Measurements from ENCODE around the gene STK39.

DNA sequence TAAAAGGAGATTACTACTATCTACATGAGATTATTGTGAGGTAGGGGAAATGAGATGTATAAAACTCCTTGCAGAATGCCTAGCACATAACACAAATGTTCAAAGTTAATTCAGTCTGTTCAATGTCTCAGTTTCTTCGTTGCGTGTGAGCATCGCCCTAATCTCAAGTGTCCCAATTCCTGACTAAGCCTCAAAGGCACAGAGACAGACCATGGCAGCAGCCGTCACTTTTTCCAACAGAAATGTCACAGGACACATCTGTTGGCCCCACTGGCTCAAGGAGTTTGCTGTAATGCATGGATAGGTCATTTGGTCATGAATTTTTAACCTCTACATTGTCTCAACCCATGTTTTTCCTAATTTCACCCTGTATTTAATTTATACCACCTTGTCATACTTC, 75.3 kb downstream of the STK39 start:
- TF ChIP-seq CTCF (IDR thresholded peaks at IDR 0.05): no peak
- TF ChIP-seq EZH2 (IDR thresholded peaks at IDR 0.05; ENCODE audit: borderline replicate concordance, insufficient read depth, low read depth, low read length, poor library complexity, severe bottlenecking): no peak

All from B cell (primary cell).